H9 (cell line): Measurements from ENCODE around the gene BTBD6. TPM values are rescaled to one million over a fixed set of nuclear protein-coding genes. Genes with fewer than 3 reads are reported as not detected.

ENCODE experiments used
- DNase-seq: peaks from one replicate; pipeline ENCODE4 v3.0.0-alpha.2; 2017
- H2AFZ ChIP-seq: one replicate; pipeline ENCODE4 v1.6.1; 2013; ENCODE audit warnings: mild to moderate bottlenecking, low read length, control low read depth, moderate library complexity
- H2AK5ac ChIP-seq: 2 replicates; pipeline ENCODE4 v1.6.1; 2013; ENCODE audit warnings: low read length, control low read depth, mixed read lengths; ENCODE audit not compliant: insufficient read length
- H2BK120ac ChIP-seq: one replicate; pipeline ENCODE4 v1.6.1; 2013; ENCODE audit warnings: low read depth, mild to moderate bottlenecking, low read length, control low read depth, inconsistent platforms; ENCODE audit not compliant: poor library complexity, severe bottlenecking
- H2BK12ac ChIP-seq: 2 replicates; pipeline ENCODE4 v1.6.1; 2013; ENCODE audit warnings: low read length, control low read depth, mixed read lengths, low read depth; ENCODE audit not compliant: insufficient read length
- H2BK15ac ChIP-seq: 2 replicates; pipeline ENCODE4 v1.6.1; 2013; ENCODE audit warnings: low read depth, low read length, control low read depth
- H2BK20ac ChIP-seq: one replicate; pipeline ENCODE4 v1.6.1; 2013; ENCODE audit warnings: low read depth, mild to moderate bottlenecking, low read length, control low read depth, inconsistent platforms; ENCODE audit not compliant: poor library complexity, severe bottlenecking
- H2BK5ac ChIP-seq: 2 replicates; pipeline ENCODE4 v1.6.1; 2013; ENCODE audit warnings: low read length, control low read depth, mixed read lengths; ENCODE audit not compliant: insufficient read length
- H3K14ac ChIP-seq: 2 replicates; pipeline ENCODE4 v1.6.1; 2013; ENCODE audit warnings: low read length, control low read depth; ENCODE audit not compliant: insufficient read depth
- H3K18ac ChIP-seq: 2 replicates; pipeline ENCODE4 v1.6.1; 2013; ENCODE audit warnings: low read depth, mild to moderate bottlenecking, mixed read lengths, low read length, control low read depth; ENCODE audit not compliant: insufficient read length
- H3K23ac ChIP-seq: 2 replicates; pipeline ENCODE4 v1.6.1; 2013; ENCODE audit warnings: low read length, control low read depth, mixed read lengths, low read depth; ENCODE audit not compliant: insufficient read length
- H3K23me2 ChIP-seq: 2 replicates; pipeline ENCODE4 v1.6.1; 2013; ENCODE audit warnings: low read depth, mild to moderate bottlenecking, mixed read lengths, low read length, control low read depth; ENCODE audit not compliant: insufficient read length, poor library complexity, severe bottlenecking
- H3K27ac ChIP-seq: 2 replicates; pipeline ENCODE4 v1.5.1; 2013; ENCODE audit warnings: low read length, control low read depth, mixed read lengths, low read depth; ENCODE audit not compliant: insufficient read length
- H3K27me3 ChIP-seq: 2 replicates; pipeline ENCODE4 v1.6.1; 2013; ENCODE audit warnings: low read length, control low read depth, inconsistent platforms; ENCODE audit not compliant: insufficient read depth
- H3K4ac ChIP-seq: 2 replicates; pipeline ENCODE4 v1.6.1; 2013; ENCODE audit warnings: low read depth, mild to moderate bottlenecking, control low read depth, inconsistent platforms, low read length, moderate library complexity
- H3K4me1 ChIP-seq: 2 replicates; pipeline ENCODE4 v1.6.1; 2013; ENCODE audit warnings: low read length, control low read depth, inconsistent platforms; ENCODE audit not compliant: insufficient read depth
- H3K4me2 ChIP-seq: 2 replicates; pipeline ENCODE4 v1.6.1; 2013; ENCODE audit warnings: low read length, control low read depth, mixed read lengths; ENCODE audit not compliant: insufficient read length, insufficient read depth
- H3K56ac ChIP-seq: 2 replicates; pipeline ENCODE4 v1.6.1; 2013; ENCODE audit warnings: low read depth, mild to moderate bottlenecking, mixed read lengths, low read length, control low read depth; ENCODE audit not compliant: insufficient read length
- H3K79me1 ChIP-seq: 2 replicates; pipeline ENCODE4 v1.6.1; 2013; ENCODE audit warnings: low read depth, mild to moderate bottlenecking, moderate library complexity, low read length, control low read depth, inconsistent platforms; ENCODE audit not compliant: insufficient read depth, poor library complexity, severe bottlenecking
- H3K79me2 ChIP-seq: 2 replicates; pipeline ENCODE4 v1.6.1; 2013; ENCODE audit warnings: low read length, control low read depth, inconsistent platforms; ENCODE audit not compliant: insufficient read depth
- H3K9ac ChIP-seq: 2 replicates; pipeline ENCODE4 v1.6.1; 2013; ENCODE audit warnings: low read length, control low read depth, mixed read lengths; ENCODE audit not compliant: insufficient read length; ENCODE audit errors: extremely low read depth
- H3K9me3 ChIP-seq: one replicate; pipeline ENCODE4 v1.6.1; 2013; ENCODE audit warnings: low read depth, low read length, inconsistent platforms; ENCODE audit not compliant: control insufficient read depth
- H3T11ph ChIP-seq: one replicate; pipeline ENCODE4 v1.6.1; 2013; ENCODE audit warnings: mild to moderate bottlenecking, low read length, control low read depth, inconsistent platforms
- H4K20me1 ChIP-seq: one replicate; pipeline ENCODE4 v1.6.1; 2013; ENCODE audit not compliant: control insufficient read depth, insufficient read length, insufficient read depth
- H4K5ac ChIP-seq: 2 replicates; pipeline ENCODE4 v1.6.1; 2013; ENCODE audit warnings: low read depth, mild to moderate bottlenecking, mixed read lengths, low read length, control low read depth; ENCODE audit not compliant: insufficient read length
- H4K8ac ChIP-seq: replicated peaks from 2 replicates; pipeline ENCODE4 v1.6.1; 2013; ENCODE audit warnings: low read length, control low read depth, mixed read lengths, low read depth; ENCODE audit not compliant: insufficient read length
- H4K91ac ChIP-seq: 2 replicates; pipeline ENCODE4 v1.6.1; 2013; ENCODE audit warnings: low read depth, mild to moderate bottlenecking, moderate library complexity, mixed read lengths, low read length, control low read depth; ENCODE audit not compliant: insufficient read length
- H3K27ac Mint-ChIP-seq, 3 experiments: 2 replicates in 2 of 3; 3 replicates in 1 of 3; pipeline ENCODE4 v1.8.0; 2020 to 2021; ENCODE audit warnings: mixed read lengths in 3 of 3, mild to moderate bottlenecking in 1 of 3, moderate library complexity in 1 of 3
- H3K27me3 Mint-ChIP-seq: 2 replicates; pipeline ENCODE4 v1.8.0; 2021; ENCODE audit warnings: low read depth, mild to moderate bottlenecking, moderate library complexity, mixed read lengths
- H3K36me3 Mint-ChIP-seq, 3 experiments: 2 replicates in 2 of 3; 3 replicates in 1 of 3; pipeline ENCODE4 v1.8.0; 2020 to 2021; ENCODE audit warnings: low read depth in 3 of 3, mixed read lengths in 3 of 3; ENCODE audit not compliant: insufficient read depth in 1 of 3
- H3K4me1 Mint-ChIP-seq, 2 experiments: 2 replicates each; pipeline ENCODE4 v1.8.0; 2020; ENCODE audit warnings: mixed read lengths in 2 of 2
- H3K4me3 Mint-ChIP-seq, 2 experiments: 2 replicates in 1 of 2; 3 replicates in 1 of 2; pipeline ENCODE4 v1.8.0; 2020 to 2021; ENCODE audit warnings: mild to moderate bottlenecking in 2 of 2, mixed read lengths in 2 of 2, moderate library complexity in 1 of 2
- H3K9me3 Mint-ChIP-seq, 2 experiments: 2 replicates in 1 of 2; 3 replicates in 1 of 2; pipeline ENCODE4 v1.8.0; 2020; ENCODE audit warnings: mild to moderate bottlenecking in 2 of 2, mixed read lengths in 2 of 2, moderate library complexity in 1 of 2
- CTCF ChIP-seq: fragments of 200-600 bp; sonication (generic); conservative IDR thresholded peaks from 3 replicates; pipeline ENCODE4 v1.8.0; 2021; ENCODE audit warnings: antibody characterized with exemption, mild to moderate bottlenecking
- WGBS: extraction: QIAGEN DNeasy Blood & Tissue Kit; methylation state at CpG from one replicate; pipeline ENCODE4 v1.1.7; 2013; ENCODE audit warnings: missing lambda C conversion rate, low lambda C conversion rate, mixed read lengths; ENCODE audit not compliant: insufficient read length; ENCODE audit errors: extremely low coverage; 5-methylcytosine and 5-hydroxymethylcytosine counted together
- total RNA-seq: library from RNA; stranded (reverse); gene quantifications from 2 replicates; pipeline ENCODE4 v1.2.1, GENCODE V29; 2021

BTBD6 gene
- total RNA-seq, 1 experiment from 2014 or later = 23.3 TPM

GRCh38 chr14:105229099-105229655 lies 19.2 kb upstream of the BTBD6 start:
- H3K4me1 Mint-ChIP-seq = no peaks in the 10 kb centered on the region
- Histone ChIP-seq H2BK20ac (no peak overlapping the region), H4K8ac (no peak overlapping the region), H3K14ac (no peak overlapping the region), H3K27me3 (no peaks in the 10 kb centered on the region), H2AK5ac (no peak overlapping the region), H2BK5ac (no peak overlapping the region), H3K27ac (no peak overlapping the region), H4K20me1 (no peaks in the 10 kb centered on the region), H4K5ac (no peak overlapping the region), H2BK15ac (no peak overlapping the region), H3K23ac (no peak overlapping the region), H3K79me1 (no peaks in the 10 kb centered on the region), H3K18ac (no peak overlapping the region), H3K56ac (no peak overlapping the region), H2AFZ (no peak overlapping the region), H3K79me2 (no peaks in the 10 kb centered on the region; the same call in 1 of the 2 replicates), H3K9ac (no peak overlapping the region), H4K91ac (no peak overlapping the region), H2BK120ac (no peak overlapping the region), H3K9me3 (no peaks in the 10 kb centered on the region), H3K4me1 (no peaks in the 10 kb centered on the region), H3K4ac (no peak overlapping the region), H3T11ph (no peak overlapping the region), H2BK12ac (no peak overlapping the region), H3K4me2 (no peak overlapping the region), H3K23me2 (no peaks in the 10 kb centered on the region)
- WGBS = no CpG with 5 or more reads among the region's 18 CpGs
- no peak overlapping the region for H3K4me3 Mint-ChIP-seq
- DNase-seq = no peak
- no peaks in the 10 kb centered on the region for H3K27me3 Mint-ChIP-seq
- peaks cover 0 to 2% of the 10 kb centered on the region in 2 experiments; a peak in 2 of 5 replicates for H3K9me3 Mint-ChIP-seq
- peaks cover 3 to 11% (median 5%) of the 10 kb centered on the region in 3 experiments; a peak in 4 of 7 replicates for H3K36me3 Mint-ChIP-seq
- H3K27ac Mint-ChIP-seq = peak overlapping the region in 1 of 3 experiments; percentile 94; a peak in 3 of 7 replicates
- no peak for TF ChIP-seq CTCF
